K562 (cell line): ENCODE data around the gene ADARB2. TPM values are rescaled to one million over a fixed set of nuclear protein-coding genes. Genes with fewer than 3 reads are reported as not detected.

ENCODE experiments used
- ATAC-seq: fragments of 200-7000 bp; cut with Tn5 transposase; 3 replicates; pipeline ENCODE4 v1.9.1; 2020; ENCODE audit warnings: moderate library complexity
- BruUV-seq: library from RNA; stranded (reverse); fragments of 400-500 nt; replicated peaks from 2 replicates; lab custom pipeline; 2021; lab: Mats Ljungman, UMichigan
- CTCF ChIA-PET: fragments of 300-600 bp; formaldehyde crosslinking; extraction: SDS; loops from one replicate; lab custom pipeline; 2021; ENCODE audit warnings: low intra/inter-chr PET ratio; lab: Yijun Ruan, JAX
- POLR2A ChIA-PET: fragments of 300-600, 350-650 bp; sonication (Branson Sonifier 250); formaldehyde crosslinking; extraction: SDS; loops from one replicate; lab custom pipeline; 2021; ENCODE audit warnings: antibody characterized with exemption, inconsistent platforms; lab: Yijun Ruan, JAX
- DNase-seq, 4 experiments: peaks; one replicate each; pipeline versions ENCODE4 v3.0.0 to v3.0.0-alpha.2; 2011 to 2018; ENCODE audit warnings: low spot score in 3 of 4, mixed read lengths in 3 of 4; ENCODE audit errors: extremely low read depth in 1 of 4
- FAIRE-seq: peaks from 2 replicates; lab custom pipeline; 2011; peaks lifted over from hg19 to GRCh38; lab: Jason Lieb, UNC
- H2AFZ ChIP-seq: 2 replicates; pipeline ENCODE4 v1.6.0; 2011; ENCODE audit warnings: low read depth, low read length, control low read depth, inconsistent platforms
- H3K27ac ChIP-seq: fragments of 200-600 bp; 3 replicates; pipeline ENCODE4 v1.8.0; 2011; ENCODE audit warnings: low read depth, mild to moderate bottlenecking, control low read depth, inconsistent platforms, low read length, moderate library complexity, mixed read lengths; ENCODE audit errors: extremely low read depth
- H3K27me3 ChIP-seq, 2 experiments: fragments of 300-600 bp in 1 of 2; 2 replicates in 1 of 2; 3 replicates in 1 of 2; pipeline versions ENCODE4 v1.6.0 to v1.8.0; 2011; ENCODE audit warnings: inconsistent platforms in 2 of 2, low read length in 2 of 2, mild to moderate bottlenecking in 1 of 2, mixed read lengths in 1 of 2, moderate library complexity in 1 of 2; ENCODE audit not compliant: control insufficient read depth in 2 of 2, insufficient read depth in 2 of 2
- H3K36me3 ChIP-seq: fragments of 300-600 bp; 3 replicates; pipeline ENCODE4 v1.8.0; 2011; ENCODE audit warnings: mild to moderate bottlenecking, low read length, inconsistent platforms; ENCODE audit not compliant: control insufficient read depth, insufficient read depth
- H3K4me1 ChIP-seq, 2 experiments: fragments of 200-600 bp in 1 of 2; replicated peaks in 1 of 2; 2 replicates in 1 of 2; 3 replicates in 1 of 2; pipeline versions ENCODE4 v1.5.1 to v1.8.0; 2011; ENCODE audit warnings: inconsistent platforms in 2 of 2, low read length in 2 of 2, mild to moderate bottlenecking in 1 of 2, mixed read lengths in 1 of 2, moderate library complexity in 1 of 2; ENCODE audit not compliant: control insufficient read depth in 2 of 2, insufficient read depth in 2 of 2
- H3K4me2 ChIP-seq: 2 replicates; pipeline ENCODE4 v1.6.1; 2011; ENCODE audit warnings: low read length, control low read depth, inconsistent platforms, mixed read lengths; ENCODE audit not compliant: insufficient read depth
- H3K4me3 ChIP-seq: fragments of 200-600 bp; sonication (generic), shearing (Covaris generic); 2 replicates; pipeline ENCODE4 v1.5.1; 2016; ENCODE audit warnings: control low read depth, inconsistent platforms
- H3K79me2 ChIP-seq: fragments of 200-600 bp; 3 replicates; pipeline ENCODE4 v1.8.0; 2011; ENCODE audit warnings: low read length, inconsistent platforms; ENCODE audit not compliant: control insufficient read depth, insufficient read depth
- H3K9ac ChIP-seq, 2 experiments: 2 replicates each; pipeline versions ENCODE4 v1.6.0 to v1.6.1; 2011; ENCODE audit warnings: low read depth in 2 of 2, low read length in 2 of 2, control low read depth in 1 of 2, inconsistent platforms in 1 of 2, mild to moderate bottlenecking in 1 of 2, mixed read lengths in 1 of 2; ENCODE audit not compliant: insufficient read depth in 1 of 2
- H3K9me1 ChIP-seq: one replicate; pipeline ENCODE4 v1.6.0; 2011; ENCODE audit warnings: inconsistent platforms, mild to moderate bottlenecking, low read length, moderate library complexity; ENCODE audit not compliant: control insufficient read depth, insufficient read depth
- H3K9me3 ChIP-seq: replicated peaks from 2 replicates; pipeline ENCODE4 v1.5.1; 2011; ENCODE audit warnings: low read depth, low read length, inconsistent platforms; ENCODE audit not compliant: control insufficient read depth, insufficient read depth
- H4K20me1 ChIP-seq: replicated peaks from 2 replicates; pipeline ENCODE4 v1.6.1; 2011; ENCODE audit warnings: low read length, inconsistent platforms, mixed read lengths; ENCODE audit not compliant: control insufficient read depth, insufficient read depth
- CCAR2 ChIP-seq: fragments of 200-400 bp; formaldehyde crosslinking; IDR thresholded peaks from 2 replicates; pipeline ENCODE4 v1.6.1; 2017; ENCODE audit warnings: mild to moderate bottlenecking, low read depth, low read length
- KDM5B ChIP-seq: fragments of 200-600 bp; sonication (generic); IDR thresholded peaks from 2 replicates; pipeline ENCODE4 v1.6.1; 2012; ENCODE audit warnings: low read depth, mild to moderate bottlenecking, moderate library complexity, low read length, control low read depth, inconsistent platforms; ENCODE audit not compliant: insufficient replicate concordance
- SNRNP70 ChIP-seq: fragments of 200-400 bp; formaldehyde crosslinking; optimal IDR thresholded peaks from 2 replicates; pipeline ENCODE3; 2017; ENCODE audit warnings: low read depth, low read length
- SP1 ChIP-seq: sonication (generic); formaldehyde crosslinking; IDR thresholded peaks from 2 replicates; pipeline ENCODE4 v1.8.1; 2022; ENCODE audit warnings: mild to moderate bottlenecking, missing genetic modification reagents
- ZFP30 ChIP-seq: fragments of 250-450 bp; sonication (Bioruptor Pico); IDR thresholded peaks from 2 replicates; pipeline ENCODE4 v1.8.0; 2022; ENCODE audit warnings: moderate library complexity, mild to moderate bottlenecking, inconsistent platforms, borderline replicate concordance
- ZNF780A ChIP-seq: fragments of 250-450 bp; sonication (Bioruptor Pico); IDR thresholded peaks from 2 replicates; pipeline ENCODE4 v1.5.0; 2021; ENCODE audit warnings: mild to moderate bottlenecking
- WGBS: fragments of 100-300 bp; shearing (Covaris generic); methylation state at CpG from one replicate; pipeline ENCODE4 v1.1.6; 2016; ENCODE audit warnings: low coverage, mixed read lengths; ENCODE audit not compliant: insufficient coverage; ENCODE audit errors: missing lambda C conversion rate; 5-methylcytosine and 5-hydroxymethylcytosine counted together
- in situ Hi-C: fragments of 300-500 bp; cut with MboI; formaldehyde crosslinking; loops from 4 replicates; pipeline ENCODE4 v1.15.0; 2018; ENCODE audit warnings: inconsistent platforms, mixed read lengths
- intact Hi-C: fragments of 100-400 bp; cut with micrococcal nuclease; formaldehyde crosslinking; loops from 2 replicates; pipeline ENCODE4 v1.14.2; 2022
- polyA plus RNA-seq, 8 experiments: library from polyadenylated mRNA; depleted of rRNA in 4 of 8; stranded (reverse) in 5 of 8; unstranded in 3 of 8; fragments of >200 nt; fragmentation: Nextera tagmentation in 2 of 8; fragmentation: Illumina TruSeq in 1 of 8; extraction: Ambion mirVana in 2 of 8; extraction: Trizol in 1 of 8; gene quantifications; 2 replicates each; pipeline versions ENCODE4 v1.2.1 to v1.2.3, GENCODE V29; 2011 to 2014; ENCODE audit warnings: inconsistent platforms in 1 of 8, missing spikeins in 1 of 8
- total RNA-seq, 7 experiments: library from RNA; depleted of rRNA in 6 of 7; stranded (reverse); fragments of >200 nt in 6 of 7; fragmentation: Illumina TruSeq in 2 of 7; extraction: Trizol in 2 of 7; gene quantifications; 2 replicates each; pipeline versions ENCODE4 v1.2.1 to v1.2.3, GENCODE V29; 2011 to 2021; ENCODE audit warnings: low replicate concordance in 1 of 7
- TF ChIP-seq, protein P1 (sequence below): fragments of 450-650 bp; IDR thresholded peaks from 2 replicates; pipeline ENCODE4 v1.6.1; 2016; ENCODE audit warnings: low read depth, mild to moderate bottlenecking, moderate library complexity

ADARB2 gene
- total and polyA plus RNA-seq, 9 of the 15 experiments (the other 6 are each of a cell fraction or from before 2014, with no cell fraction given), result not detected

- H3K9me1 ChIP-seq, result no peaks in the 10 kb centered on the region
- ATAC-seq (no peak), DNase-seq (no peak), FAIRE-seq (no peak)
- peaks cover 4% of the 10 kb centered on the region; the same call in 1 of the 2 replicates for H4K20me1 ChIP-seq
- no TSS peak for BruUV-seq
- peaks cover 13 to 64% of the 10 kb centered on the region in 2 experiments; a peak in 3 of 5 replicates for H3K27me3 ChIP-seq
- CTCF ChIA-PET, result no interaction called here
- H3K9me3 ChIP-seq, result no peaks in the 10 kb centered on the region
- intact Hi-C loops, result no loop called here
- no peak overlapping the region for H3K9ac ChIP-seq
- H2AFZ ChIP-seq, result no peak overlapping the region
- no peaks in the 10 kb centered on the region; a peak in 1 of 5 replicates for H3K4me1 ChIP-seq
- H3K36me3 ChIP-seq, result no peaks in the 10 kb centered on the region
- H3K79me2 ChIP-seq, result no peaks in the 10 kb centered on the region
- no peak overlapping the region for H3K4me3 ChIP-seq
- TF ChIP-seq ZNF780A (CRISPR knock-in tag) (no peak), KDM5B (no peak), ZFP30 (CRISPR knock-in tag) (no peak), SP1 (CRISPR knock-in tag) (no peak), SNRNP70 (no peak), CCAR2 (no peak)
- TF ChIP-seq, protein P1, sequence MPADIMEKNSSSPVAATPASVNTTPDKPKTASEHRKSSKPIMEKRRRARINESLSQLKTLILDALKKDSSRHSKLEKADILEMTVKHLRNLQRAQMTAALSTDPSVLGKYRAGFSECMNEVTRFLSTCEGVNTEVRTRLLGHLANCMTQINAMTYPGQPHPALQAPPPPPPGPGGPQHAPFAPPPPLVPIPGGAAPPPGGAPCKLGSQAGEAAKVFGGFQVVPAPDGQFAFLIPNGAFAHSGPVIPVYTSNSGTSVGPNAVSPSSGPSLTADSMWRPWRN, result no peak
- TF ChIP-seq, all 486 proteins: peak for 0
- in situ Hi-C loops, result no loop called here
- POLR2A ChIA-PET, result interaction anchor here (0.6 kb wide), 1 partner anchor 100 kb away, joined by 3 read pairs; no protein-coding TSS in a partner anchor
- H3K4me2 ChIP-seq, result no peak overlapping the region
- no peak overlapping the region for H3K27ac ChIP-seq
- 3% methylated on average over 8 of the region's 8 CpGs for WGBS
These were observed 180.8 kb downstream of the ADARB2 start for GRCh38 chr10:1556496-1556895.
